H1 (cell line): ENCODE measurements around the gene RNF224. TPM values are rescaled to one million over a fixed set of nuclear protein-coding genes. Genes with fewer than 3 reads are reported as not detected.

Experiments
- CTCF ChIA-PET: fragments of 300-600 bp; sonication (Branson Sonifier 250); formaldehyde crosslinking; loops from one replicate; lab custom pipeline; 2021; ENCODE audit not compliant: partially characterized antibody; lab: Charles Lee
- POLR2A ChIA-PET: fragments of 300-600 bp; sonication (Branson Sonifier 250); formaldehyde crosslinking; loops from one replicate; lab custom pipeline; 2021; ENCODE audit warnings: inconsistent platforms; ENCODE audit not compliant: partially characterized antibody; lab: Charles Lee
- DNase-seq, 2 experiments: peaks; one replicate each; pipeline versions ENCODE4 v3.0.0 to v3.0.0-alpha.2; 2010 to 2022; ENCODE audit warnings: low spot score in 2 of 2, low read depth in 1 of 2, mixed read lengths in 1 of 2
- FAIRE-seq: peaks from 2 replicates; lab custom pipeline; 2011; peaks lifted over from hg19 to GRCh38; lab: Jason Lieb, UNC
- H2AFZ ChIP-seq: 2 replicates; pipeline ENCODE4 v1.8.1; 2012; ENCODE audit warnings: low read length, inconsistent platforms
- H2AK5ac ChIP-seq: 2 replicates; pipeline ENCODE4 v1.6.1; 2013; ENCODE audit warnings: low read depth, low read length
- H2BK120ac ChIP-seq: replicated peaks from 2 replicates; pipeline ENCODE3; 2013; ENCODE audit warnings: low read depth, low read length, inconsistent platforms
- H2BK12ac ChIP-seq: 2 replicates; pipeline ENCODE4 v1.6.1; 2013; ENCODE audit warnings: low read depth, low read length
- H2BK15ac ChIP-seq: 2 replicates; pipeline ENCODE4 v1.6.1; 2013; ENCODE audit warnings: low read length
- H2BK20ac ChIP-seq: 2 replicates; pipeline ENCODE4 v1.6.1; 2013; ENCODE audit warnings: low read length
- H2BK5ac ChIP-seq: 2 replicates; pipeline ENCODE4 v1.6.1; 2013; ENCODE audit warnings: low read depth, low read length
- H3K14ac ChIP-seq: 2 replicates; pipeline ENCODE4 v1.6.1; 2013; ENCODE audit warnings: inconsistent platforms; ENCODE audit not compliant: insufficient read length
- H3K18ac ChIP-seq: 2 replicates; pipeline ENCODE4 v1.6.1; 2013; ENCODE audit warnings: low read length; ENCODE audit errors: extremely low read depth
- H3K23ac ChIP-seq: 2 replicates; pipeline ENCODE4 v1.6.1; 2013; ENCODE audit warnings: inconsistent platforms; ENCODE audit not compliant: insufficient read length
- H3K23me2 ChIP-seq: 2 replicates; pipeline ENCODE4 v1.6.1; 2013; ENCODE audit warnings: low read depth, low read length
- H3K27ac ChIP-seq: 2 replicates; pipeline ENCODE4 v1.6.1; 2011; ENCODE audit warnings: low read depth, low read length, inconsistent platforms
- H3K27me3 ChIP-seq, 4 experiments: replicated peaks in 1 of 4; 1 replicate in 1 of 4; 2 replicates in 3 of 4; pipeline versions ENCODE4 v1.6.1 to v1.8.1; 2011 to 2013; ENCODE audit warnings: low read length in 3 of 4, mild to moderate bottlenecking in 3 of 4, inconsistent platforms in 2 of 4, mixed read lengths in 2 of 4, moderate library complexity in 1 of 4; ENCODE audit not compliant: control insufficient read depth in 3 of 4, insufficient read depth in 3 of 4; ENCODE audit errors: extremely low read depth in 1 of 4
- H3K36me3 ChIP-seq, 4 experiments: 2 replicates each; pipeline versions ENCODE4 v1.6.1 to v1.8.1; 2011 to 2013; ENCODE audit warnings: mild to moderate bottlenecking in 4 of 4, low read length in 3 of 4, moderate library complexity in 2 of 4, control low read depth in 1 of 4, inconsistent platforms in 1 of 4; ENCODE audit not compliant: insufficient read depth in 4 of 4, control insufficient read depth in 2 of 4
- H3K4ac ChIP-seq: replicated peaks from 2 replicates; pipeline ENCODE3; 2013; ENCODE audit warnings: low read length, low read depth, mixed read lengths, inconsistent platforms; ENCODE audit not compliant: insufficient read length
- H3K4me1 ChIP-seq, 4 experiments: replicated peaks in 1 of 4; 1 replicate in 1 of 4; 2 replicates in 3 of 4; pipeline versions ENCODE4 v1.6.1 to v1.8.1; 2011 to 2013; ENCODE audit warnings: low read length in 3 of 4, inconsistent platforms in 2 of 4, mixed read lengths in 1 of 4; ENCODE audit not compliant: insufficient read depth in 4 of 4, control insufficient read depth in 3 of 4
- H3K4me2 ChIP-seq, 2 experiments: 2 replicates each; pipeline versions ENCODE4 v1.6.1 to v1.8.1; 2011 to 2013; ENCODE audit warnings: low read depth in 2 of 2, low read length in 2 of 2, control low read depth in 1 of 2, inconsistent platforms in 1 of 2, mild to moderate bottlenecking in 1 of 2; ENCODE audit not compliant: insufficient read depth in 1 of 2
- H3K4me3 ChIP-seq, 4 experiments: fragments of 200-600, 300-600 bp in 1 of 4; sonication (generic), shearing (Covaris generic), sonication (Bioruptor Twin) in 1 of 4; 2 replicates each; pipeline versions ENCODE4 v1.5.1 to v1.8.1; 2011 to 2016; ENCODE audit warnings: low read length in 4 of 4, low read depth in 3 of 4, control low read depth in 2 of 4, inconsistent platforms in 2 of 4, mild to moderate bottlenecking in 2 of 4, mixed read lengths in 1 of 4, moderate library complexity in 1 of 4; ENCODE audit not compliant: insufficient read depth in 2 of 4; ENCODE audit errors: extremely low read depth in 1 of 4
- H3K56ac ChIP-seq: replicated peaks from 2 replicates; pipeline ENCODE3; 2013; ENCODE audit warnings: low read depth, mild to moderate bottlenecking, mixed read lengths, low read length, inconsistent platforms; ENCODE audit not compliant: insufficient read length
- H3K79me1 ChIP-seq: 2 replicates; pipeline ENCODE4 v1.6.1; 2013; ENCODE audit warnings: low read depth, low read length, control low read depth
- H3K79me2 ChIP-seq, 2 experiments: 2 replicates each; pipeline versions ENCODE4 v1.6.1 to v1.8.1; 2012 to 2013; ENCODE audit warnings: low read length in 2 of 2, mild to moderate bottlenecking in 2 of 2, inconsistent platforms in 1 of 2; ENCODE audit not compliant: insufficient read depth in 2 of 2, control insufficient read depth in 1 of 2
- H3K9ac ChIP-seq, 4 experiments: replicated peaks in 1 of 4; 1 replicate in 1 of 4; 2 replicates in 3 of 4; pipeline versions ENCODE4 v1.6.1 to v1.8.1; 2011 to 2013; ENCODE audit warnings: low read depth in 3 of 4, low read length in 3 of 4, control low read depth in 2 of 4, mild to moderate bottlenecking in 2 of 4, moderate library complexity in 2 of 4, inconsistent platforms in 1 of 4; ENCODE audit errors: extremely low read depth in 1 of 4
- H3K9me3 ChIP-seq, 2 experiments: 2 replicates each; pipeline versions ENCODE4 v1.6.1 to v1.8.1; 2012 to 2013; ENCODE audit warnings: mild to moderate bottlenecking in 2 of 2, moderate library complexity in 2 of 2, control low read depth in 1 of 2, inconsistent platforms in 1 of 2, low read depth in 1 of 2, low read length in 1 of 2, mixed read lengths in 1 of 2; ENCODE audit not compliant: insufficient read depth in 2 of 2
- H4K20me1 ChIP-seq, 2 experiments: replicated peaks in 1 of 2; 2 replicates each; pipeline versions ENCODE3 to v1.8.1; 2011 to 2013; ENCODE audit warnings: inconsistent platforms in 2 of 2, low read length in 2 of 2, mild to moderate bottlenecking in 1 of 2; ENCODE audit not compliant: insufficient read depth in 2 of 2, control insufficient read depth in 1 of 2
- H4K5ac ChIP-seq: 2 replicates; pipeline ENCODE4 v1.6.1; 2013; ENCODE audit warnings: low read length, low read depth, mixed read lengths, inconsistent platforms; ENCODE audit not compliant: insufficient read length
- H4K8ac ChIP-seq: 2 replicates; pipeline ENCODE4 v1.8.0; 2013; ENCODE audit warnings: mild to moderate bottlenecking, moderate library complexity, low read length, inconsistent platforms; ENCODE audit not compliant: insufficient read depth; ENCODE audit errors: extremely low read depth
- H4K91ac ChIP-seq: replicated peaks from 2 replicates; pipeline ENCODE3; 2013; ENCODE audit warnings: low read length, mixed read lengths, inconsistent platforms; ENCODE audit not compliant: insufficient read length
- BRCA1 ChIP-seq: IDR thresholded peaks from 2 replicates; pipeline ENCODE4 v1.6.1; 2012; ENCODE audit warnings: low read depth, low read length, improper control_type of control experiment
- CHD2 ChIP-seq: IDR thresholded peaks from 2 replicates; pipeline ENCODE4 v1.6.1; 2012; ENCODE audit warnings: low read length, improper control_type of control experiment
- CTCF ChIP-seq, 3 experiments: IDR thresholded peaks; 1 replicate in 2 of 3; 2 replicates in 1 of 3; pipeline versions ENCODE4 v1.5.1 to v1.6.1; 2011; ENCODE audit warnings: low read length in 3 of 3, mild to moderate bottlenecking in 3 of 3, inconsistent platforms in 2 of 3, low read depth in 1 of 3, moderate library complexity in 1 of 3; ENCODE audit not compliant: insufficient read depth in 1 of 3; ENCODE audit errors: control extremely low read depth in 1 of 3
- EGR1 ChIP-seq: IDR thresholded peaks from 2 replicates; pipeline ENCODE4 v1.6.1; 2011; ENCODE audit warnings: low read depth, low read length, borderline replicate concordance
- EP300 ChIP-seq, 2 experiments: IDR thresholded peaks; 1 replicate in 1 of 2; 2 replicates in 1 of 2; pipeline ENCODE4 v1.6.1; 2011 to 2012; ENCODE audit warnings: low read depth in 2 of 2, low read length in 2 of 2, mild to moderate bottlenecking in 2 of 2, borderline replicate concordance in 1 of 2, inconsistent platforms in 1 of 2, moderate library complexity in 1 of 2
- MAFK ChIP-seq: IDR thresholded peaks from 2 replicates; pipeline ENCODE4 v1.6.1; 2012; ENCODE audit warnings: low read depth, mild to moderate bottlenecking, improper control_type of control experiment, low read length
- RBBP5 ChIP-seq: IDR thresholded peaks from 2 replicates; pipeline ENCODE4 v1.7.1; 2012; ENCODE audit warnings: low read depth, mild to moderate bottlenecking, inconsistent platforms, low read length, moderate library complexity, borderline replicate concordance
- SRF ChIP-seq: IDR thresholded peaks from 2 replicates; pipeline ENCODE4 v1.6.1; 2011; ENCODE audit warnings: mild to moderate bottlenecking, low read depth, low read length, moderate library complexity
- TAF7 ChIP-seq: optimal IDR thresholded peaks from 2 replicates; pipeline ENCODE3; 2011; ENCODE audit warnings: low read depth, mild to moderate bottlenecking, inconsistent platforms, low read length, moderate library complexity, borderline replicate concordance
- TBP ChIP-seq: IDR thresholded peaks from 2 replicates; pipeline ENCODE4 v1.6.1; 2011; ENCODE audit warnings: low read depth, low read length, improper control_type of control experiment
- TEAD4 ChIP-seq: IDR thresholded peaks from 2 replicates; pipeline ENCODE4 v1.6.1; 2012; ENCODE audit warnings: low read depth, low read length, inconsistent platforms, mixed read lengths
- WGBS, 2 experiments: shearing (Covaris generic) in 1 of 2; methylation state at CpG; one replicate each; pipeline versions ENCODE4 v1.1.6 to v1.1.7; 2013 to 2015; ENCODE audit warnings: low lambda C conversion rate in 2 of 2, mixed read lengths in 2 of 2, inconsistent platforms in 1 of 2, low coverage in 1 of 2, missing lambda C conversion rate in 1 of 2; ENCODE audit not compliant: insufficient replicate concordance in 2 of 2, insufficient coverage in 1 of 2, insufficient read length in 1 of 2; ENCODE audit errors: extremely low coverage in 1 of 2, missing lambda C conversion rate in 1 of 2; 5-methylcytosine and 5-hydroxymethylcytosine counted together
- polyA plus RNA-seq, 7 experiments: library from polyadenylated mRNA; depleted of rRNA in 3 of 7; stranded (reverse) in 5 of 7; unstranded in 2 of 7; fragments of >200 nt in 5 of 7; fragments of 200-250 nt in 2 of 7; gene quantifications; 1 replicate in 5 of 7; 2 replicates in 1 of 7; 4 replicates in 1 of 7; pipeline versions ENCODE4 v1.2.1 to v1.2.3, GENCODE V29; 2011 to 2013; ENCODE audit warnings: missing spikeins in 2 of 7, mixed read lengths in 2 of 7
- total RNA-seq: library from RNA; stranded (reverse); fragmentation: NEBNext Ultra II Directional; extraction: Animal tissue kit (Norgen Biotek cat#: 25700); gene quantifications from 2 replicates; pipeline ENCODE4 v1.2.1, GENCODE V29; 2021

RNF224 gene
- total and polyA plus RNA-seq, 2 of the 8 experiments (the other 6 are each of a cell fraction or from before 2014, with no cell fraction given), result 0.24 TPM; not detected in 1

DNA sequence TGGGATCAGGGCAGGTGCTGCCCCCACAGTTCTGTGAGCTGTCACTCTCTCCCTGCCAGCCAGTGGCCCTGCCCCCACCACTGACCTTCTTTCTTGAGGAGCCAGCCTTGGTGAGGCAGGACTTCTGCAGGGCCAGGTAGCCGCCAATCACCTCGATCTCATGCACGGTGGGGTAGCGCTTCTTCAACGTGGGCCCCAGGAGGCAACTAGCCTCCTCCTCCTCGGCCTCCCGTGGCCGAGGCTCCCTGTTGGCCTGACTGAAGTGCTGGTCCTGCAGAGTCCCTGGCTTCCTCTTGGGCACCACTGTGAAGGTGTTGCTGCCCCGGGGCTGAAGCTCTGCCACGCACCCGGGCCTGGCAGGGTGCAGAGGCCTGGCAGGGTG lies 28.4 kb upstream of the RNF224 start:
- no peak overlapping the region for H3K56ac ChIP-seq
- no peak overlapping the region for H2AFZ ChIP-seq
- H4K91ac ChIP-seq, result no peak overlapping the region
- H4K5ac ChIP-seq, result no peak overlapping the region
- no peak overlapping the region for H2BK120ac ChIP-seq
- H3K4me2 ChIP-seq, result peak overlapping the region; percentile 70 to 76; a peak in 3 of 4 replicates
- TF ChIP-seq CHD2 (no peak), RBBP5 (no peak), EP300 (IDR thresholded peaks at IDR 0.05; ENCODE audit: borderline replicate concordance in 1 of 2, low read depth in 2 of 2, low read length in 2 of 2) (no peak), SRF (no peak), TBP (no peak), EGR1 (no peak), MAFK (no peak), BRCA1 (no peak), CTCF (IDR thresholded peaks at IDR 0.05; ENCODE audit: control extremely low read depth in 1 of 3, insufficient read depth in 1 of 3, low read depth in 1 of 3, low read length in 3 of 3) (no peak), TEAD4 (no peak), TAF7 (no peak)
- WGBS, 2 experiments, result 87% methylated on average over 11 of the region's 11 CpGs; no CpG with 5 or more reads in 1 of the 2 experiments
- H3K9ac ChIP-seq, result no peak overlapping the region
- peak overlapping the region; percentile 35; the same call in 1 of the 2 replicates for H4K8ac ChIP-seq
- H3K9me3 ChIP-seq, result no peaks in the 10 kb centered on the region
- peak overlapping the region in 1 of 4 experiments; percentile 67; a peak in 2 of 8 replicates for H3K4me3 ChIP-seq
- no peak for FAIRE-seq
- CTCF ChIA-PET, result interaction anchor here (1.0 to 14.0 kb wide), 5 partner anchors 9 to 30 kb away, joined by 3 to 204 read pairs (median 7); partner anchors contain the start of genes CYSRT1, RNF208, RNF224 and SLC34A3
- DNase-seq, result no peak
- H2BK20ac ChIP-seq, result no peak overlapping the region
- H2BK12ac ChIP-seq, result no peak overlapping the region
- H2AK5ac ChIP-seq, result no peak overlapping the region
- H3K79me2 ChIP-seq, result peaks cover 0 to 35% of the 10 kb centered on the region in 2 experiments; a peak in 3 of 4 replicates
- peaks cover 0 to 33% (median 17%) of the 10 kb centered on the region in 4 experiments; a peak in 6 of 7 replicates for H3K4me1 ChIP-seq
- peaks cover 5 to 28% of the 10 kb centered on the region in 2 experiments for H4K20me1 ChIP-seq
- no peak overlapping the region for H3K23ac ChIP-seq
- H3K18ac ChIP-seq, result no peak overlapping the region
- no peak overlapping the region for H3K14ac ChIP-seq
- H3K27me3 ChIP-seq, result no peaks in the 10 kb centered on the region
- no peak overlapping the region for H2BK5ac ChIP-seq
- H2BK15ac ChIP-seq, result no peak overlapping the region
- peaks cover 24% of the 10 kb centered on the region for H3K79me1 ChIP-seq
- no peaks in the 10 kb centered on the region for H3K36me3 ChIP-seq
- peaks cover 3% of the 10 kb centered on the region; the same call in 1 of the 2 replicates for H3K23me2 ChIP-seq
- no peak overlapping the region for H3K4ac ChIP-seq
- POLR2A ChIA-PET, result interaction anchor here (0.7 to 2.2 kb wide), 12 partner anchors 10 to 470 kb away, joined by 3 to 21 read pairs (median 4); partner anchors contain the start of genes ANAPC2, RNF208, SSNA1 and TUBB4B
- no peak overlapping the region for H3K27ac ChIP-seq
